Stimulated activated CD4-positive, alpha-beta T cell treated with anti-CD3 and anti-CD28 coated beads, Interleukin-2, amount 100 ng/mL, for 4 hours (primary cell): ENCODE measurements around the gene TBL1XR1.

ENCODE experiments used
- DNase-seq: peaks from one replicate; pipeline ENCODE4 v3.0.0-alpha.2; 2020; ENCODE audit warnings: low read depth

Gene TBL1XR1

DNA sequence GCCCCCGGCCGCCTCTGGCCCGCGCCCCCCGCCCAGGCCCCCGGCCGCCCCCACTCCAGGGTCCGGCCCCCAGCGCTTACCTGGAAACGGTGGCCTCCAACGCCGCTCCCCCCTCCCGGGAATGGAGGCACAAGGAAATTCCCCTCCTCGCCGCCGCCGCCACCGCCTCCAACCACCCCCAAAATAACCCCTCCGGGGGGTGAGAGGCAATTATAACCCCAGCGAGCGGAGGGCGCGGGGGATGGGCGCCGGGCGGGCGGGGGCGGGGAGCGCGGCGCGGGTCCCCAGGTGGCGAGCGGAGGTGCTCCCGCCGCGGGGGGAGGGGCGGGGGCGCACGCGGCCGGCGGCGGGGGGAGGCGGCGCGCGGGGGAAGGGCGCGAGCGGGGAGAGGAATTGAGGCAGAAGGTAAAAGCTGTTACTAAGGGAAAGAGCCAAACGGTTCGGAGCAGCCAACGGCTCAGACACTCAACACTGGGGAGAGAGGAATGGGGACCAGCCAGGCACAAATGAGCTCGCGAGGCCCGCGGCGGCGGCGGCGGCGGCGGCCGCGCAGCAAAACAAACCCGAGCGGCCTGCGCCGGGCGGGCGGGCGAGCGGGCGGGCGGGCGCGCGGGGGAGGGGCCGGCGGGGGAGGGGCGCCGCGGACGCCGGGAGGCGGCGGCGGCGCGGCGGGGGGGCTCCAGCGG, at the start of gene TBL1XR1:
TBL1XR1 (minus strand) TSS at position 442 of the 686 bp plus-strand sequence. CDS start 132,505 bp downstream, outside the sequence.
- DNase-seq: peak; percentile 80

DNA sequence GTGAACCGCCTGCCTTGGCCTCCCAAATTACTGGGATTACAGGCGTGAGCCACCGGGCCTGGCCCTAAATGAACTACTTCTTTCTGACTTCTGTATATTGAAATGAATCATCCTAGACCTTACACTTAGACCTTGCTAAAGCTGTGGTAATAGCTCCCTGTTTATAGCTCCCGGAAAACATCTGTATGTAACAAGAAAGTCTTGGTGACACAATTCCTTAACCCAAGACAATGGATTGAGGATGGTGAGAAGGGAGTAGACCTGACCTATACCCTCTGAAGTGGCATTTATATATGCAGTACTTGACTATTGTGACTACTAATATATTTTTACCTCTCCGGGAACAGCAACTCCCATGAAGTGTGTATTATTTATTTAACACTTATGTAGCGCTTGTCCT, 48.0 kb upstream of the TBL1XR1 start:
- no peak for DNase-seq

DNA sequence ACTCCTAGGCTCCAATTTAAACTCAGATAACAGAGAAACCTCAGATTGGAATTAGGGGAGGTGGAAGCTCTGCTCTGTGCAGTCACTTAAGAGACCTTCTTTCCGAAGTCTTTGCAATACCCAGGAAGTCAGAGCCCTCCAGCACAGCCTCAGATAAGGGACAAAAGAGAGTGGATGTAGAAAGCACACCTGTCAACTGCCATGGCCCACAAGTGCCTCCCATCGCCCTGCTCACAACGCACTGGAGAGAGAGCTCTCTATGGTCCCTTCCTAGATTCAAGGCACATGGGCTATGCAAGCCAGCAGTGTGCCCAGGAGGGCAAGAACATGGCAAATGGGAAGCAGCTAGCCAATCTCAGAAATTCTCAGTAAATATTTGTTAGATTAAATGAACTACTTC, 47.3 kb upstream of the TBL1XR1 start:
- no peak for DNase-seq

DNA sequence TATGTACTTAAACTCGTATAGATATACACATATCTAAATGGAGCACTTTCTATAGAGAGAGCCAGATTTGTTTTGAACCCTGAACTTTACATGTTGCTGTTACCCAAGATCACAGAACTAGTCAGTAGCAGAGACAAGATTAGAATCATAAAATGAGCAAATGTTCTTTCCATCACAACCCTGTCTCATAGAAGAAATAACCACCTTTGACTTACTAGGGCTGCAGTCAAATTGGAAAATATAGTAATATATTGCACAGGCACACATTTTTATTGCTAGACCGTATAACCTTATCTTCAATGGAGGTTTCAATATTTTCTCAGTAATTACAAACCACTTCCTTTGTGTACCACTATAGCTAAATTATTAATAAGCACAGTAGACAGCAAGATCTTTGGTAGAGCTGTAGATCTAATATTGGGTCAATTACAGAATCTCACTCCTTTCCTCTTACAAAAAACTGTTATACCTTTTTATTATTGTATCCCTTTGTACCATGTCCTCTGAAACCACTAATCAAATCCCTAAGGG, 41.5 kb upstream of the TBL1XR1 start:
- DNase-seq: no peak

DNA sequence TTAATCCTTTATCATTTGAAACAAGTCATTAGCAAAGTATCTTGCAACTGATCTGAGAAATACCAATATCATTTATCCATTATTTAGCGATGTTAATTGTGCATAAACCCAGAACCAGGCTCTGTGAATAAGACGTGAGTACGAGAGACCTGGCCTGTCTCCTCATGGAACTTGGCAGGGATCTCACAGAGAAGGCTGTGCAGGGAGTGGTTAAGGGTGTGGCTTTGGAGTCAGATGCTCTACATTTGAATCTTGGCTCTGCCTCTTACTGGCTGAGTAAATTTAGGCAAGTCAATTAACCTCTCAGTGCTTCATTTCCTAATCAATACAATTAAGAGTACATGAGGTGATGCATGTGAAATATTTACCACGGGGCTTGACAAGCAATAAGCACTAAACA, 39.9 kb upstream of the TBL1XR1 start:
- no peak for DNase-seq

DNA sequence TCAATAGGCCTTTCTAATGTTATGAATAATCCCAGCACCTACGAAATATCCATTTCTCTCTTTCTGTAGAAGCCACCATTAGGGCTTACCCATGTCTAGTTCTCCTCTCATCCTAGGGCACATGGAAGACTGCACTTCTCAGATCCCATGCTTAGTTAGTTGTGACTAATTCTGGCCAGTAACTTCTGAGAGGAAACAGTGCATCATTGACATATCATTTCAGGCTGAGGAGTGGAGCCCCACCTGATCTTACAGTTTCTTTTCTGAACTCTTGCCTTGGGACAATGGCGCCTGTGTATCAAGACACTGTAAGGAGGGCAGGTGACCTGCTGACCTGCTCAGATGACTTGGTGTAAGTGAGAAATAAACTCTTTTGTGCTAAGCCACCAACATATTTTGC, 39.4 kb upstream of the TBL1XR1 start:
- DNase-seq: no peak

DNA sequence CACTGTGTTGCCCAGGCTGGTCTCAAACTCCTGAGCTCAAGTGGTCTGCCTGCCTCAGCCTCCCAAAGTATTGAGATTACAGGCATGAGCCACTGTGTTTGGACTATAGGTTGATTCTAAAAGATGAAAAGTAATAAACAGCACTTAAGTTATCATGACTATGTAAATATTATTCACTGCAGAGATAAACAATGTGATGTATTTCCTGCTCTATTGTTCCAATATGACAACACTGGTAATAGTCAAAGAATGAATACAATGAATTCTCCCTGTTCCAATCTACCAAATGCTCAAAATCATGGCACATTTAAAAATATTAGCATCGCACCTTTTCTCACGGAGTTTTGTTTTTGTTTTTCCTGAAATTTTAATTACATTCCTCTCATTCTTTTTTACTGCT, 36.8 kb upstream of the TBL1XR1 start:
- no peak for DNase-seq

DNA sequence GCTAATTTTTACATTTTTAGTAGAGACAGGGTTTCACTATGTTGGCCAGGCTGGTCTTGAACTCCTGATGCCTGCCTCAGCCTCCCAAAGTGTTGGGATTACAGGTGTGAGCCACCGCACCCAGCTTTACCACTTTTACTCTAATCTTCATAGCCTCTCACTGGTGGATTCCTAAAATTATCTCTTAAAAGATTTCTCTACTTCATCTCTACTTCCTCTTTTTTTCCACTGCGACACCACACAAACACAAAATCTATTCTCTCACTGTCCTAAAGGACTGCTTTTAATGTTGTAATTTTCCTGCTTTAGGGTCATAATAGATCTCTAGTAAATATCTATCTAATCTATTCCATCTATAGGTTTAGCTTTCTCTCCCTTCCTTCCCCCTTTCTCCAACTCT, 34.0 kb upstream of the TBL1XR1 start:
- no peak for DNase-seq

DNA sequence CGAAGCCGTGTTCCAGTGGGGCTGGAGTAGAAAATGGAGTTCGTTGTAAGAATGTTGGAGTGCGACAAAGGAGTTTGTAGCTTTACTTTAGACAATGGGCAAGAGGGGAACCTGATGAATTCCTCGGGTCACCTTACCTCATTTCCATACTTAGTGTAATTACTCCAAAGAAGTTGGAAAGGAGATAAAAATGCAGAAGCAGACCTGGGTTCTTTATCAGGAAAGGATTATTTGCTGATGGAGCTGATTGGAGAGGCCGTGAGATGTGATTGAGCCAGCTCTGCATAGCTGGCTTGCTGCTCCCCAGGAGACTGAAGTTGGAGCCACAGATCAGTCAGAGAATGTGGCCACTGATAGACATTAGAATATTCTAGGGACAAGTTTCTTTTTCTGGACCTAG, 33.4 kb upstream of the TBL1XR1 start:
- DNase-seq: no peak

DNA sequence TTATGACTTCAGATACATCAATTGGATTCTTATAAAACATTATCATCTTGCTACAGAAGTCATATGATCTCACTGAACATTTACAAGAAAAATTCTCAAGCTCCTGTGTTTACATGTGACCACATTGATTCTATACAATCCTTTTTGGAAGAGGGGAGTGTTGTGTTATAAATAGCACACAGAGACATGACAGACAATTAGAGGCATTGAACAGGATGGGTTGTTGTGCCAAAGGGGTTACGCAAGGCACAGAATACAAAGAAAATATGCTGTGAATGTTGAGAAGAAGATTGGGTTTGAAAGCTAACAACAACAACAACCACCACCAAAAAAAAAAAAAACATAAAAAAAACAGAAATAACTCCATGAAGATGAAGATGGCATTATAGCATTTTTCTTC, 32.5 kb upstream of the TBL1XR1 start:
- DNase-seq: no peak

DNA sequence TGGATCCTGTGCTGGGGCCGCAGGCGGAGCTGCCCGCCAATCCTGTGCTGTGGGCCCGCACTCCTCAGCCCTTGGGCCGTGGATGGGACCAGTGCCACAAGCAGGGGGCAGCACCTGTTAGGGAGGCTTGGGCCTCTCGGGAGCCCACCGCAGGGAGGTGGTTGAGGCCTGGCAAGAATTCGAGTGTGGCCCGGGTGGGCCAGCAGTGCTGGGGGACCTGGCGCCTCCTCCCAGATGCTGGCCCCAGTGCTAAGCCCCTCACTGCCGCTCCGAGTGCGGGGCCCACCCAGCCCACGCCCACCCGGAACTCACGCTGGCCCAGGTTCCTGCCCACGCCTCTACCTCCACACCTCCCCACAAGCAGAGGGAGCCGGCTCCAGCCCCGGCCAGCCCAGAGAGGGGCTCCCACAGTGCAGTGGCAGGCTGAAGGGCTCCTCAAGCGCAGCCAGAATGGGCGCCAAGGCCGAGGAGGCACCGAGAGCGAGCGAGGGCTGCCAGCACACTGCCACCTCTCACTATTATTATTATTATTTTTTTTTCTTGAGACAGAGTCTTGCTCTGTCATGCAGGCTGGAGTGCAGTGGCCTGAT, 31.4 kb upstream of the TBL1XR1 start:
- no peak for DNase-seq

DNA sequence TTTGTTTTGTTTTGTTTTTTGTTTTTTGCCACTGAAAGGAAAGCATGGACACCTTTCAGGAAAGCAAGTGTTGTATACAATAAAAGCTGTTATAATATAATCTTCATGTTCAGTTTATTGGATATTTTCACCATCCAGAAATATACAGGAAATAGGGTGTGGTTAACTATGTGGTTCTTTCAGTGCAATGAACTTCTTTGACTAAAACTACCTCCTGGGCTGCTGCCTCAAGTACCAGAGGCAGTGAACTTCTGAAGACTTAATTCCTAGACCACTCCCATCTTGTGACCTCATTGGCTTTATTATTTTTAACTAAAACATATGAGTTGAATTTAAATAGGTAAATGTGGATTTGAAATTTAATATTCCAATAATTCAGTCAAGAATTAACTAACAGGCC, 27.1 kb upstream of the TBL1XR1 start:
- DNase-seq: no peak

DNA sequence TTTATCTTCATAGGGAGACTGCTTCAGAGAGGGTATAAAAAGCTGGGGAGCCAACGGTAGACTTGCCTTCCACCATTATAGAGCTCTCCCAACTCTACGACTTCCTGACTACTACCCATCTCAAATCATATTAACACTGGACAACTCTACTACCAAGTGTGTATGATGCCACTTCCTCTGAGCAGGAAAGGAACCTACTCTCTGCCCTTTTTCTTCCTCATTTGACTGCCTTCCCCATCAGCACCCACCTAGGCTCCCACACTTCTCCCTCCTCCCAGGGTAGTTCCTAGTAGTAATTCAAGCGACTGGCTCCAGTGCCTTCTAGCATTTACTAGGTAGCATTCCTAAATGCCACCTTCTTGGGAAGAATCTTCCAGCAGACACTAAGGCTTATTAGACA, 24.5 kb upstream of the TBL1XR1 start:
- no peak for DNase-seq

DNA sequence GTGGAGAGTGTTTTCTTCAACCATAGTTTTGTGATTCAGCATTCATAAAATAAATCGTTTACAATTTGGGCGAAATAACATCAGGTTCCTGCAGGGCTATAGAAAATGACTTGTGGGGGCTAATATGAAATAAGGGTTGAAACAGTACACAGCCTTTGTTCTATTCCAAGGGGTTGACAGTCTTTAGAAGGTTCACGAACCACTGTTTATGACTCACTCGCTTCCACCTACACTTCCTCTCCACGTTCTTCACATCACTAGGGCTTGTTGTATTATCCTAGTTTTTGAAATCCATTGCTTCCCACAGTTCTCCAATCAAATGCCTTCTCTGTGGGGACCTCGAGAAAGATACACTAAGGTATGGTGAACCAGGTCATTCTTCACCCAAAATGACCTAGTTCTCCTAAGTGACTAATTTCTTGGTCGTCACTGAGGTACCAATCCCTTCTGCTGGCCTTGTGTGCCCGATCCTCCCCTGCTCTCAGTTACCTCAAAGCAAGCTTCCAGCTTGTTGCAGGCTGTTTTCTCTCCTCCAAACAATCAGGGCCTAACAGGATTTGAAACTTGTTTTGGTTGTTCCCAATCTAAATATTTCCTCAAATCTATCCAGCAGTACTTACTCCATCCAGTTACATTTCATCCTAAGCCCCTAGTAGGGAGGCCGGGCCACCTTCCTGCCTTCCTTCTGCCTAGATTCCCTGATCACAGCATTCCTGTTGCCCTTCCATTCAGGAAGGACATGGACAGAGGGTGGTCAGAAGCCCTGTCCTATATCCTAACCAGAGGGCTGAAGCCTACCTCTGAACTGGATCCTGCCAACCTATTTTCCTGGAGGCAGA, 23.1 kb upstream of the TBL1XR1 start:
- peak; percentile 13 for DNase-seq

DNA sequence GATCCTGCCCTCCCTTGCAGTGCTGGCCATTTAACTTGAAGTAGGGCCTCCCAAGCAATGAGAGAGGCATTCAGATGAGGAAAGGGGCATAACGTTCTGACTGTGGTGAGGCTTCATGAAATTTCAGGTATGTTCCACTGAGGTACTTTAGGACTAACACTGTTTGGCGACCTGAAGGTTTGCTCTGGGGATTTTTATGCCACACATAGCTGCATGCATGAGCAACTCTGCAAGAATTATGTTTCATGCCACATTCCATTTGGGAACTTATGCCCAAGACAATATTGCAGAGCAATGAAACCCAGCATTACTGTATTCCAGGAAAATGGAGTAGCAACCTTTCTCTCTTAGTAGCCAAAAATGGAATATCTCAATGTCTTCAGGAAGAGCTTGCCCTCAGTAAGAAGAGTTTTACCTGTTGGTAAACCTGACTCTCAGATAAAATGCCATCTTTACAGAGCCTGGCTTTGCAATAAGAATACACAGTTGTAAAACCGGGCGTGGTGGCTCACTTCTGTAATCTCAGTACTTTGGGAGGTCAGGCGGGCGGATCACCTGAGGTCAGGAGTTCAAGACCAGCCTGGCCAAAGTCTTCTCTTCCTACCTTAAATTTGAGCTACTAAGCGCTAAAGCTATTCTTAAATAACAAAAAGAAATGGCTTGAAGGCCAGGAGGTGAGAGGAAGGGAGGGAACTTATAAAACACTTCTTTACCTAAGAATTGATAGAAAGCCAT, 16.7 kb upstream of the TBL1XR1 start:
- DNase-seq: no peak

DNA sequence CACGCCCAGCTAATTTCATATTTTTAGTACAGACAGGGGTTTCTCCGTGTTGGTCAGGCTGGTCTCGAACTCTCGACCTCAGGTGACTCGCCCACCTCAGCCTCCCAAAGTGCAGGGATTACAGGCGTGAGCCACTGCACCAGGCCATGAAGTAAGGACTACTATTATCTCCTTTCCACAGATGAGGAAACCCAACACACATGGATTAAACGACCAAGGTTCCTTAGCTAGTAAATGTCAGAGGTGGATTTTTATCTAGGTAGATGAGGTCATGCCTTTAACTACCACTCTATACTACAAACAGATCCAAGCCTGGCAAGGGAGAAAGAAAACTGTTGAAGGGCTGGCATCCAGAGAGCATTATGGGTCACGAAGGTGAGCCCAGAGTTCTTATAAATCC, 15.5 kb upstream of the TBL1XR1 start:
- no peak for DNase-seq

DNA sequence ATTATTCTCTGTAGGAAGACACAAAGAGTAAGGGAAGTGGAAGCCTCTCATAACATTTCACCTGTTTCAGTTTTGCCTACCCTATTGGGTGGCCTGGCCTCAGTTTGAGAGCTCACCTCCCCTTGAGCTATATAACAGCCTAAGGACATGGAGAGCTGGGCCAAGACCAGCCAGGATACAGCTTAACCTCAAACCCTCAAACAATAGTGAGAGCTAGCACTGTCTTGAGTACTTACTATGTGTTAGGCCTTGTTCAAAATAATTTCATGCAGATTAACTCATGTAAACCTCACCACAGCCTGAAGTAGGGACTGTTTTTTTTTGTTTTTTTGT, 15.0 kb upstream of the TBL1XR1 start:
- DNase-seq: no peak

DNA sequence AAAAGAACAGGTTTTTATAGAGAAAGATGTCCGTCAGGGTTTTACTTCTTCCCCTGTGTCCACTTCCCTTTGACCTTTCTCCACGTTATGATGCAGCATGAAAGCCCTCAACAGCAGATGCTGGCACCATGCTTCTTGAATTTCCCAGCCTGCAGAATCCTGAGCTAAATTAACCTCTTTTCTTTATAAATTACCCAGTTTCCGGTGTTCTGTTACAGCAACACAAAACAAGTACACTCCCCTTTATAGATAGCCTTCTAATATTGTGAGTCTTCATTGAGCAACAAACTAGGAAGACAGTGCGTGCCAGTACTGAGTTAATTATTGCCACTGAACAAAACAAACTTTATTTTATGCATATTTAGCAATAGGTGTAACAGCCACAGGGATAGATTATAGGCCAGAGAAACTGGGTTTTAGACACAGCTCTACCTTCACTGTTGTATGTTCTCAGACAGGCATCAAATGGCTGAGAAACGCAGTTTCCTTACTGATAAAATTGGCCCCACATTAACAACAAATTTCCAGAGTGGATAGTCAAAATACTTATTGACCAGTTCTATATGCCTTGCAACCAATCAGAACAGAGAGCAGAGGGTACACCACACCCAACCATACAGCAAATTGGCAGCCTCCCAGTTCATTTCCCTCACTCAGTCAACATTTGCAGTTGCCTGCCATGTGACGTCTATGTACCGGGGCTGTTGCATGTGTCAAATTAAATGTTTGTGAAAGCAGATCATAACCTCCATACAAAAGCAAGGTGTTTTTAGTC, 14.4 kb upstream of the TBL1XR1 start:
- no peak for DNase-seq

DNA sequence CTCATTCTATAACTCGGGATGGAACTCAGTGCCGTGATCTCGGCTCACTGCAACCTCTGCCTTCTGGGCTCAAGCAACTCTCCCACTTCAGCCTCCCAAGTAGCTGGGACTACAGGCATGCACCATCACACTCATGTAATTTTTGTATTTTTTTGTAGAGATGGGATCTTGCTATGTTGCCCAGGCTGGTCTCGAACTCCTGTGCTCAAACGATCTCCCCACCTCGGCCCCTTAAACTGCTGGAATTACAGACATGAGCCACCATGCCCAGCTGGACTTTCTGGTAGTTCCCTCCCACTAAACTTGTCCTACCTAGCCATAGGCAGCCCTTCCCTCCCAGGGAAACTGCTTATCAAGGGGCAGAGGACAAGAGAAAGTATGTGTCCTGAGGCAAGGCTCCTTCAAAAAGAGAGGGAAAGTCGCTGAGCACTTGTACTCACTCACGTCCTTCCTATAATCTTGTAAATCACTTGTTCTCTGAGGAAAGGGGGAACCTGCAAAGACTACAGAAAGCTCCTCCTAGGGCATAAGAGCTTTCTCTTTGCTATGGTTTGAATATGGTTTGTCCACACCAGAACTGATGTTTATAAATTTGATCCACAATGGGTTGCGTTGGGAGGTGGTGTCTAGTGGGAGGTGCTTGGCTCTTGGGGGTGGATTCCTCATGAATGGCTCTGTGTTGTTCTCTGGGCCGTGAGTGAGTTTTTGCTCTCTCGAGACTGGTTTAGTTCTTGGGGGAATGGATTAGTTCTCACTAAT, 13.6 kb upstream of the TBL1XR1 start:
- no peak for DNase-seq

DNA sequence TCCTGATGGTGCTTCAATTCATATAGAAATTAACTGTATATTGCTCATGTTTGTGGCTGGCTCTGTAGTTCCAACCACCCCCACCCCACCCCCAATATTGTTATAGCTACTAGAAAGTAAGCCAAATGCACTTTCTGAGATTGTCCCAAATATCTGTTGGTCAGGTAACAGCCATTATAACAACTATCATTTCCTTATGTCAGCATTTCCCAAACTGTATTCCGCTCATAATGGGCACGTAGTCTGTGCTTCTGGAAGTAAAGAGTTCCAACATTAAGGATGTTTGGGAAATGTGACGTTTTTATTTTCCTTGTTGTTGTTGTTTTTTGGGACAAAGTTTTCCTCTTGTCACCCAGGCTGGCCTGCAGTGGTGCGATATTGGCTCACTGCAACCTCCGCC, 12.2 kb upstream of the TBL1XR1 start:
- DNase-seq: no peak

DNA sequence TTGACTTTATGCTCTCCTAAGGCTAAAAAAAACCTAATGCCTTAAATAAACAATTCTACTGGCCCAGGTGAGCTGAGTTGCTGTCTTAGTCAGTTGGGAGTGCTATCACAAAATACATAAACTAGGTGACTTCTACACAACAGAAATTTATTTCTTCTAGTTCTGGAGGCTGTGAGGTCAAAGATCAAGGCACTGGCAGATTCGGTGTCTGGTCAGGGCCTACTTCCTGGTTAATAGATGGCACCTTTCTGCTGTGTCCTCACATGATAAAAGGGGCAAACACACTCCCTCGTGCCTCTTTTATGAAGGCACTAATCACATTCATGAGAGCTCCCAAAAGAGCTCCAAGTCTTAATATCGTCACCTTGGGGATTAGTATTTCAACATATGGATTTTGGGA, 11.5 kb upstream of the TBL1XR1 start:
- no peak for DNase-seq
